GM12872 (cell line): Measurements from ENCODE around the gene KAZN.

ENCODE experiments used
- CTCF ChIP-seq: IDR thresholded peaks from 3 replicates; pipeline ENCODE4 v1.5.1; 2011; ENCODE audit warnings: low read depth, mild to moderate bottlenecking, low read length, moderate library complexity; ENCODE audit not compliant: insufficient read depth

Gene KAZN

GRCh38 chr1:14648896-14649855 lies 50.7 kb downstream of the KAZN start:
- TF ChIP-seq CTCF = no peak

- no peak for TF ChIP-seq CTCF
Measured at GRCh38 chr1:14649976-14650375, 51.5 kb downstream of the KAZN start.

- no peak for TF ChIP-seq CTCF
Measured at GRCh38 chr1:14650951-14651350, 52.5 kb downstream of the KAZN start.

- TF ChIP-seq CTCF = no peak
Measured at GRCh38 chr1:14652840-14653239, 54.4 kb downstream of the KAZN start.

- TF ChIP-seq CTCF = no peak
Measured at GRCh38 chr1:14653461-14653960, 55.0 kb downstream of the KAZN start.

GRCh38 chr1:14654554-14654953 lies 56.1 kb downstream of the KAZN start:
- no peak for TF ChIP-seq CTCF

- no peak for TF ChIP-seq CTCF
Measured at GRCh38 chr1:14655385-14655784, 56.9 kb downstream of the KAZN start.
